Dermis blood vessel endothelial cell (primary cell): ENCODE data around the gene SHC2. TPM values are rescaled to one million over a fixed set of nuclear protein-coding genes. Genes with fewer than 3 reads are reported as not detected.
"Not testable (repeated sequence)": the region's sequence is repeated elsewhere in the genome, so short reads cannot be mapped to it uniquely, and the experiment has no call there.

ENCODE experiments used
- DNase-seq: peaks from one replicate; pipeline ENCODE4 v3.0.0; 2010
- total RNA-seq: library from RNA; depleted of rRNA; stranded (reverse); fragments of >200 nt; gene quantifications from 2 replicates; pipeline ENCODE4 v1.2.3, GENCODE V29; 2014

The SHC2 gene
- total RNA-seq, 1 donor from 2014 or later, result 8.3 TPM

DNA sequence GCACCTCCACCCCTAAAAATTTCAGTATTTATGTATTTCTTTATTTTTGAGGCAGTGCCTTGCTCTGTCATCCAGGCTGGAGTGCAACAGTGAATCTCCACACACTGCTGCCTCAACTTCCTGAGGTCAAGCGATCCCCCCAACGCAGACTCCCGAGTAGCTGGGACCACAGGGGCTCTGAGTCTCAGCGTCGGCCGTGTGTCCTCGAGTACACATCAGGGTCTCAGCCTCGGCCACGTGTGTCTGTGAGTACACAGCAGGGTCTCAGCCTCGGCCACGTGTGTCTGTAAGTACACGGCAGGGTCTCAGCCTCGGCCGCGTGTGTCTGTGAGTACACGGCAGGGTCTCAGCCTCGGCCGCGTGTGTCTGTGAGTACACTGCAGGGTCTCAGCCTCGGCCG, 73.1 kb downstream of the SHC2 start:
- DNase-seq, result no peak

DNA sequence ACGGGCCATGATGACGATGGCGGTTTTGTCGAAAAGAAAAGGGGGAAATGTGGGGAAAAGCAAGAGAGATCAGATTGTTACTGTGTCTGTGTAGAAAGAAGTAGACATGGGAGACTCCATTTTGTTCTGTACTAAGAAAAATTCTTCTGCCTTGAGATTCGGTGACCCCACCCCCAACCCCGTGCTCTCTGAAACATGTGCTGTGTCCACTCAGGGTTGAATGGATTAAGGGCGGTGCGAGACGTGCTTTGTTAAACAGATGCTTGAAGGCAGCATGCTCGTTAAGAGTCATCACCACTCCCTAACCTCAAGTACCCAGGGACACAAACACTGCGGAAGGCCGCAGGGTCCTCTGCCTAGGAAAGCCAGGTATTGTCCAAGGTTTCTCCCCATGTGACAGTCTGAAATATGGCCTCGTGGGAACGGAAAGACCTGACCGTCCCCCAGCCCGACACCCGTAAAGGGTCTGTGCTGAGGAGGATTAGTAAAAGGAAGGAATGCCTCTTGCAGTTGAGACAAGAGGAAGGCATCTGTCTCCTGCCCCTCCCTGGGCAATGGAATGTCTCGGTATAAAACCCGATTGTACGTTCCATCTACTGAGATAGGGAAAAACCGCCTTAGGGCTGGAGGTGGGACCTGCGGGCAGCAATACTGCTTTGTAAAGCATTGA, 74.1 kb downstream of the SHC2 start:
- DNase-seq, result not testable (repeated sequence)

- DNase-seq, result not testable (repeated sequence)
Observed at GRCh38 chr19:386189-386588, 74.6 kb downstream of the SHC2 start.

- no peak for DNase-seq
Observed at GRCh38 chr19:384799-385169, 76.0 kb downstream of the SHC2 start.

- peak; percentile 56 for DNase-seq
Observed at GRCh38 chr19:383922-384798, 76.7 kb downstream of the SHC2 start.

DNA sequence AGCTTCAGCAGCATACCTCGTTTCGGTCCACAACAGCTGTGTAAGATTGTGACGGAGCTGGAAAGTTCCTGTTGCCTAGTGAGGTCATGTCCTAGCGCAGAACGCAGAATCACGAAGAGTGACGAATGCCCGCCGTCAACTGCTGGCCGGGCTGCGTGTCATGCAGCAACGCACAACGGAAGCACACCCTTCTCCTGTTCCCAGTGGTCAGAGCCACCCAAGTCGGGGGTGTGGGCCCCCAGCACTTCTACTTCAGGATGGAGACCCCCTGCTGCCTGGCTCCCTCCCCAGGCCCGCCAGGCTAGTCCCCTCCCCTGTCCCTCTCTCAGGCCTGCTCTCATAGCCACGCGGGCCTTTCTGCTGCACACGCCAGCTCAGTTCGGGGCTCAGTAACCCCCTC, 77.8 kb downstream of the SHC2 start:
- DNase-seq, result no peak

GRCh38 chr19:382578-382977, 78.3 kb downstream of the SHC2 start:
- DNase-seq, result not testable (repeated sequence)

GRCh38 chr19:381901-382300, 78.9 kb downstream of the SHC2 start:
- DNase-seq, result not testable (repeated sequence)

DNA sequence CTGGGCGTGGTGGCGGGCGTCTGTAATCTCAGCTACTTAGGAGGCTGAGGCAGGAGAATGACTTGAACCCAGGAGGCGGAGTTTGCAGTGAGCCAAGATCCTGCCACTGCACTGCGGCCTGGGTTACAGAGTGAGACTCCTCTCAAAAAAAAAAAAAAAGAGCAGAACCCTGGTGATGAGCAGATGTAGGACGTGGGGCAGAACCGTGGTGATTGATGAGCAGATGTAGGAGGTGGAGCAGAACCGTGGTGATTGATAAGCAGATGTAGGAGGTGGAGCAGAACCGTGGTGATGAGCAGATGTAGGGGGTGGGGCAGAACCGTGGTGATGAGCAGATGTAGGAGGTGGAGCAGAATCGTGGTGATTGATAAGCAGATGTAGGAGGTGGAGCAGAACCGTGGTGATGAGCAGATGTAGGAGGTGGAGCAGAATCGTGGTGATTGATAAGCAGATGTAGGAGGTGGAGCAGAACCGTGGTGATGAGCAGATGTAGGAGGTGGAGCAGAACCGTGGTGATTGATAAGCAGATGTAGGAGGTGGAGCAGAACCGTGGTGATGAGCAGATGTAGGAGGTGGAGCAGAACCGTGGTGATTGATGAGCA, 80.1 kb downstream of the SHC2 start:
- DNase-seq, result not testable (repeated sequence)

DNA sequence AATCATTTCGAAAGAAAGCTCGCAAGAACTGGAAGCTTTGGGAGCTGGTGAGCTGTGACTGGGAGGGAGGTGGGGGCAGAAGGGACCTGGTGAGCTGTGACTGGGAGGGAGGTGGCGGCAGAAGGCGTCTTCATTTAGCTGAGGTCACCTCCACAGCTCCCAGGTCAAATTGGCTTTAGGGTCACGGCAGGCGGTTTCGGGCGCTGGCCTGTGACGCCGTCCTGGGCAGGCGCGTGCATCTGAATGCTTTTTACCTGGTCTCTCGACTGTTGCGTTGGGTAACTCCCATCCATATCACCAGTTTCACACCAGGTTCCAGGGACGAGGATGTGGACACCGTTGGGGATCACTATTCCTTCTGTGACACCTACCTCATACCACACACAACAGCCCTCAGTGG, 81.0 kb downstream of the SHC2 start:
- DNase-seq, result no peak

DNA sequence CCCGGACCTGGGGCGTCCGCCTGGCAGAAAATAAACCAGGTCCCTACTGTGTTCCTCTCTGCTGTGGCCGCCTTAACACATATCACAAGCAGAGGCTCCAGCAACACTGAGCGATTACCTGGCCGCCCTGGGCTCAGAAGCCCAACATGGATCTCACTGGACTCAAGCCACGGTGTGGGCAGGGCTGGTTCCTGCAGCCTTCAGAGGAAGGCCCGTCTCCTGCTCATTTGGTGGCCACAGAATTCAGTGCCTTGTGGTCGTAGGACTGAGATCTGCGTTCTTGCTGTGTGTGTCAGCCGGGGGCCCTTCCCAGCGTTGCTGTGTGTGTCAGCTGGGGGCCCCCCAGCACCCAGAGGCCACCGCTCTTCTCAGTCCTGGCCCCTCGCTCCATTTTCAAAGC, 82.1 kb downstream of the SHC2 start:
- DNase-seq, result no peak

- DNase-seq, result no peak
Observed at GRCh38 chr19:377801-378581, 82.8 kb downstream of the SHC2 start.

DNA sequence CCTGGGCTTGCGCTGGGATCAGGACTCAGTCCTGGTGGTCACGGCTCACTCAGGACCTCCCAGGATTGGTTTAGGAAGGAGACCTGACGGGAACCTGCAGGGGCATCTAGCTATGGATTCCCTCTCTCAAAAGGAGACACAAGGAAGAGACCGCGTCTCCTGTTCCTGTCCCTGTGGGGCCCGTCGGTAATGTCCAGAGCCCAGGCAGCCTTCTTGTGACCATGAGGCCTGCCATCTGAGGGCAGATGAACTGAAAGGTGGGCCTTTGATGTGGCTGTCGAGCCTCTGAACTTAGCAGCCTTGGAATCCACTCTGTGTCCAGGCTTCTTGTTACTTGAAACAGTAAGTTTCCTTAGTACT, 84.7 kb downstream of the SHC2 start:
- no peak for DNase-seq

DNA sequence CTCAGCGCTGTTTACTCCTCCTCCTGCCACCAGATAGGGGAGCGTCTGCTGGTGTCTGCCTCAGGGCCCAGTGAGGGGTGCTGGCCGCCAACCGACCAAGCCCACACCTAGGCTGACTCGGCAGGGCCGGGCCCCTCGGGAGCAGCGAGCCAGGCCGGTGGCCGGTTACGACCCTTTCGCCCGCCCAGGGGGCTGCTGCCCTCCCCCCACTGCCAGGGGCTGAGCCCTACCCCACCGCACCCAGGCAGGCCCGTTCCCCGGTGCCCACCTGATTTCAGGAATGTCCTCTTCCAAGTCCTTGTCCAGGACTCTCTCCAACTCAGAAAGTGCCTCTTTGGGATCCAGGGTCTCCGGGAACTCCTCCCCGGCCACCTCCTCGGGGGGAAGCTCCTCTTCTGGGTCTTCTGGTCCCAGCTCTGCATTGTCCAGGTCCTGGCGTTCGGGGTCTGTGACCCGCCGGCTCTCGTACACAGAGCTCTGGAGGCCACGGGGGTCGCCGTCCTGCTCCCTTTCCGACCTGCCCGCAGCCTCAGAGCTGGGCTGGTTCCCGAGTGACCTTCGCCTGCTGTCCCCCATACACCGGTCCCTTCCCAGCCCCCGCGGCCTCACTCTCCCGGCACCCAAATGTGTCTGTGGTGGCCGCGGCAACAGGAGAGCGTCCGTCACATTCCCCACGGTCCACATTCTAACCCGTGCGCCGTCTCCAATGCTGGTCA, 85.3 kb downstream of the SHC2 start:
- DNase-seq, result no peak

DNA sequence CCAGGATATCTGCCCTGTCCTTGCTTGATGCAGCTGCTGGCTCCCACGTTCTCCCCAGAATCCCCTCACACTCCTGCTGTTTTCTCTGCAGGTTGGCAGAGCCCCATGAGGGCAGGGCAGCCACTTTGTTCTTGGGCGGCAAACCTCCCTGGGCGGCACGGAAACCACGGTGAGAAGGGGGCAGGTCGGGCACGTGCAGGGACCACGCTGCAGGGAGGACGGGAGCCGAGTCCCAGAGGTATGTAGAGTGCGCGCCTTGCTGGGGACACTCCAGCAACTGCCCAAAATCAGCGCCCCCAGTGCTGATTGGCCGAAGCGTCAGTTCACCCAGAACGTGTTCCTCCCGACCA, 86.0 kb downstream of the SHC2 start:
- no peak for DNase-seq

DNA sequence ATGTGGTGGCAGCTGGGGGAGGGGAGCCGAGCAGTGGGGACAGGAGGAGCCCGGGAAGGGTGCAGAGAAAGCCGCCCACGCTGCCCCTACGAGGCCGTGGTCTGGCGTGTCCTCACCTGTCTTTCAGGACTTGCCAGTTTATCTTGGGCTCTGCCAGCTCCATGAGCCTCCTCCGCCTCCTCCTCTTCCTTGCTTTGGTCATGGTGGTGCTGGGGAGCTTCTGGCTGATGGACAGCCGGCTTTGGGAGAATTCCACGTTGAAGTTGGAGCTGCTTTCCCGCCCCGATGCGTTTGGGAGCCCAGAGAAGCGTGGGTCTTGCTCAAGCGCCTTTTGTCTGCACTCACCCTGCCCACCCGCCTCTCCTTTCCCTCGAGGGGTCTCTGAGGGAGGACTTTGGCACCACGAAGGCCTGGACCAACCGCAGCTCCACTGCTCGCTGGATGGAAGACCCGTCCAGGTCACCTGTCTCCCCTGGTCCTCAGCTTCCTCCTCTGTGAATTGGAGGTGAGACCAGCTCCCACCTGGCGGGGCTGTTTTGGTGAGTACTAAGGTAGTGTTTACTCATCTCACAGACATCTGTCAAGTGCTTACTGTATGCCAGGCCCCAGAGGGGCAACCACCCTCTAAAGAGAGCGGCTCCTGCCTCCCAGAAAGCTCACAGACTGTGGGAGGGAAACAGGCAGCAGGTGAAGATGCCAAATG, 86.5 kb downstream of the SHC2 start:
- DNase-seq, result no peak

GRCh38 chr19:373391-374182, 87.2 kb downstream of the SHC2 start:
- DNase-seq, result no peak

- peak; percentile 56 for DNase-seq
Observed at GRCh38 chr19:372306-372890, 88.4 kb downstream of the SHC2 start.

- no peak for DNase-seq
Observed at GRCh38 chr19:371501-372168, 89.2 kb downstream of the SHC2 start.
